HG03060 (cell line): ENCODE results near the gene BBS4.
"Not testable (repeated sequence)": the region's sequence is repeated elsewhere in the genome, so short reads cannot be mapped to it uniquely, and the experiment has no call there.

Experiments
- ATAC-seq: cut with Tn5 transposase; IDR thresholded peaks from one replicate; pipeline ENCODE4 v1.9.1; 2021; ENCODE audit warnings: low read depth, moderate number of reproducible peaks; ENCODE audit not compliant: unreplicated experiment

BBS4 gene, protein sequence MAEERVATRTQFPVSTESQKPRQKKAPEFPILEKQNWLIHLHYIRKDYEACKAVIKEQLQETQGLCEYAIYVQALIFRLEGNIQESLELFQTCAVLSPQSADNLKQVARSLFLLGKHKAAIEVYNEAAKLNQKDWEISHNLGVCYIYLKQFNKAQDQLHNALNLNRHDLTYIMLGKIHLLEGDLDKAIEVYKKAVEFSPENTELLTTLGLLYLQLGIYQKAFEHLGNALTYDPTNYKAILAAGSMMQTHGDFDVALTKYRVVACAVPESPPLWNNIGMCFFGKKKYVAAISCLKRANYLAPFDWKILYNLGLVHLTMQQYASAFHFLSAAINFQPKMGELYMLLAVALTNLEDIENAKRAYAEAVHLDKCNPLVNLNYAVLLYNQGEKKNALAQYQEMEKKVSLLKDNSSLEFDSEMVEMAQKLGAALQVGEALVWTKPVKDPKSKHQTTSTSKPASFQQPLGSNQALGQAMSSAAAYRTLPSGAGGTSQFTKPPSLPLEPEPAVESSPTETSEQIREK

DNA sequence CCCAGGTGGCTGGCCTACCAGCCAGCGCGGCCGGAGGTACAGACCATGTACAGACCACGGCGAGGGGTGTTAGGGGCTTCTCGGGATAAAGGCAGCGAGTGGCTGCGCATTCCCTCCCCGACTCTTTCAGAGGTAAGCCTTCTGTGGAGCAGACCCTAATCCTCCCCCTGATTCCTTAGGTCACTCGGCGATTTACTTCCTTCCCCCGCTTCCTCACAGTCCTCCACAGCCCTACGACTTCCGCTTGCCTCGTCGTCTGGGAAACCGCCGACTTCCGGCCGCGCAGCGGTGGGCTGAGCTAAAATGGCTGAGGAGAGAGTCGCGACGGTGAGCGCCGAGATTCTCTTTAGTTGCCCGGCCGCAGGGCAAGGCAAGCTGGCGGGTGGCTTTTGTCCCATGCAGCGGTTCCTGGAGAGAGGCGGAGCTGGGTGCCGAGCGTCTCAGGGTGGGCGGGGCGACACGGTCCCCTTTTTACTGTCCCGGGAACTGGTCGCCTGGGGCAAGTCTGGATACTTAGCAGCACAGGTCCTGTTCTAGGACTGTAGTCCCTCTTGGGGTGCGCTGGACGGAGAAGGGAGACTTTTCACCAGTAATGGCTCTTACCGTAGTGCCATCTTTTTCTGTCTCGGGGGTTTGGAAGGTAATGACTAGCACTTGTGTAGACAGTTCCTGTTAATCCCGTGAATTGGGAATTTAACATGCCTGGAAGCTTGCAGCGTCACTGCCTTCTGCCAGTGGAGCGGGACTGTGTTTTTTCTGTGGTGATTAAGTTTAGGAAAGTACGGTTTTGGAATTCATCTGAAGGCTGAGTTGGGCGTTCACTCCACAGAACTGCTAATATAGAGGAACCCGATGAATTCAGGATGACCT is at the start of gene BBS4, which contains the start of gene HIGD2B:
Gene BBS4 (plus strand): TSS at position 283 of the 870 bp plus-strand sequence. CDS start 21 bp downstream, at position 304.
Gene HIGD2B (minus strand): TSS at position 258 of the 870 bp plus-strand sequence. CDS start 9,808 bp downstream, outside the sequence.
- ATAC-seq: peak; percentile 72

DNA sequence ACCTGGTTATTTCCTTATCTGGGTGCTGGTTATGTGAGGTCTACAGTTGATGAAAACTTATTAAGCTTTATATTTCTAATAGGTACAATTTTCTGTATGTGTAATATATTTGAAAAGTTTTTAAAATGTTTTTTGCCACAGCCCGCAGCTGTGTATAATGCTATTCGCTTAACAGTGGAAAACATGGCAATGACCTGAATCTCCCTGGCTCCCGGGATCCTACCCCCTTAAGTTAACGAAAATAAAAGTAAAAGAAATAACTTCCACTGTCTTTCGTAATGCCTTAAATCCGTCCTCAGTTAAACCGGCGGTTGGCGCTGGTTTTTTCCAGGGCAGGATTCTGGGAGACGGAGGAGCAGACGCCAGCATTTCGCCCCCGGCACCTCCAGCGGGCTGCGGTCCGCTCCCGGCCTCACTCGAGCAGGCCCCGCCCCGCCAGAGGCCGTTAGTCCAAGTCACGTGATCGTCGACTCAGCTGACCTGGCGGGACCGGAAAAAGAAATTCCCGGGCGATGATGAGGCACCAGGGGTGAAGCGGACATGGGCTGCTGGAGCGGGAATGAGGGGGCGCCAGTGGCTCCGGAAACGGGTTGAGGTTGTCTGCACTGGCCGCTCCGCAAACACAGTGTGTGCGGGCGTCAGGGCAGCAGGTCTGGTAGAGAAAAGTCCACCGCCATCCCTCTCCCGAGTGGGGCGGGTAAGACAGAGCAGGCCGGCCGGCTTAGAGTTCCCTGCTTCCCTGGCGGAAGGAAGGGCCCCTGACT is 49.3 kb upstream of the BBS4 start:
- ATAC-seq: not testable (repeated sequence)

DNA sequence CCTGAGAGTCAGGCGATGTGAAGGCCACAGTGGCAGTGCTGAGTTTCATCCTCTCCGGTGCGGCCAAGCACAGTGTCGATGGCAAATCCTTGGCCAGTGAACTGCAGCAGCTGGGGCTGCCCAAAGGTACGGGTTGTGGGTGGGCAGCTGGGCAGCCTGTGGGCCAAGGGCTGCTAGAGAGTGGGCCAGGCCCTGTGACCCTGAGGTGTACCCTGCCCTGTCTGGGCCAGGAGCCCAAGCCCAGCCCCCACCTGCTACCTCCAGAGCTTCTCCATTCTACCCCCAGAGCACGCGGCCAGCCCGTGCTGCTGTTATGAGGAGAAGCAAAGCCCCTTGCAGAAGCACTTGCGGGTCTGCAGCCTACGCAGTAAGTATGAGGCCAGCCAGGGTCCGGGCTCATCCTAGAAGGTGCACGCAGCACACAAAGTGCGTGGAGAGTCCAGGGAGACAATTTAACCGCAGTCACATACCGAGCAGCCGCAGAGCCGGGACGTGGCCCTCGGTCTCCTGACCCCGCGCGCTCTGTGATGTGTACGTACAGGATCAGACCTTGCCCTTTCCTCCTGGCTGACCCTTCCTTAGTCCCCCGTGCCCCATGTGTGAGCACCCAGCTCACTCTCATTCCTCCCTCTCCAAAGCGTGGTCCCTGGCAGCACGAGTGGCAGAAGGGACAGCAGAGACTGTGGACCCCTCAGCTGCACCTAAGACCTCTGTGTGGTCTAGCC is 46.1 kb upstream of the BBS4 start:
- ATAC-seq: not testable (repeated sequence)

DNA sequence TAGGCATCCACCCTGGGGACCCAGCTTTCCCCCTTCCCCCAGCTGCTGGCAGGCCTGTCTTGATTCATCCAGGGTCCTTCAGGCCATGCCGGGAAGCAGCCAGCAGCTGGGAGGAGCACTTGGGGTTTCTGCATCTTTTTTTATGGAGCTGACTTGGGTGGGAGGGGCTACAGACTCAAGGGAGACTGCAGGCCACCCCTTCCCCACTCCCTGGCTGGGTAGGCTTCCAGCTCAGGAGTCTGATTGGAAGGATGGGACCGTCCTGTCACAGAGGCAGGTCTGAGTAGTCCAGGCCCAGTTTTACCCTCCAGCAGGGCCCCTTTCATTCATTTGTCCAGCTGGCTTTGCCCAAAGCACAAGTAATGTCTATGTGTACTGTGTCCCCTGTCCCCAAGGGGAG is 43.7 kb upstream of the BBS4 start:
- ATAC-seq: not testable (repeated sequence)

DNA sequence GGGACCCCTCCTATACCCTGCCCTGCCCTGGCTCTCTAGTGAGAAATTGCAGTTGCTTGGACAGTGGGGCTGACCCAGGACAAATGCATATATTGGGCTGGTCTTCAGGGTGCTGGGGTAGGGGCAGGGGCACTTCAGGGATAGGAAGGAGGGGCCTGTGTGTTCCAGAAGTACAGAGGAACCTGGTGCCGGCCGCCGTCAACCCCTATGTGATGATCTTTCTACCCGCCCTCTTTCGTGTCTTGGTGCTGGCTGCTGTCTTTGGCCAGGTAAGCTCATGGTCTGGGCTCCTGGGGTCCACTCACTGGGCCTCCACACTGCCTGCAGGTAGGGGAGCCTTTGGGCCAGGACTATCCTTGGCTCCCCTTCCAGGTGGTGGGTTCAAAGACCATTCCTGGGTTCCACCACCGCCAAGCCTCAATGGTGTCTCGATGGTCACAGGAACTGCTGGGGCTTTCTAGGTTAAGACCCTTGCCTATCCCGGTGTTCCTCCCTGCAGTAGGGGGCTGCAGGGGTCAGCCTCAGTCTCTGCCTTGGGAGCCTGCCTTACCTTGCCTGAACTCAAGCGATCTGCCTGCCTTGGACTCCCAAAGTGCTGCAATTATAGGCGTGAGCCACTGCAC is 37.3 kb upstream of the BBS4 start:
- not testable (repeated sequence) for ATAC-seq

DNA sequence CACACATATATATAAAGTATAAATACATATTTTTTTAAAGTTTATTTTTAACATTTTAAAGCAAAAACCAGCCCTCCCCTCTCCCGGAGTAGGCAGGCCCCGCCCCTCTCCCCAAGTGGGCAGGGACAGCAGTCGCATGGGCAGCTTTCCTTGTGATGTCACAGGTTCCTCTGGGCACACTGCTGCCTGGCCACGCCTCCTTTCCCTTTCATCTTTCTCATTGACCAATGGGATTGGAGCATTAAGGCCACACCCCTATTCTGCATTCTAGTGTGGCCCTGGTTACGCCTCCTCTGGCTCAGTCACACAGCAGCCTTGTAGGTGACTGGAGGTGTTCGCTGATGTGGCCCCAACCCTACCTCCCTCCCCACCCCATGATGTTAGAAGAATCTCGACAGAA is 31.6 kb upstream of the BBS4 start, which contains the start of gene GOLGA6B:
Gene GOLGA6B (plus strand): TSS at position 301 of the 400 bp plus-strand sequence. CDS start 41 bp downstream, at position 342.
- not testable (repeated sequence) for ATAC-seq

DNA sequence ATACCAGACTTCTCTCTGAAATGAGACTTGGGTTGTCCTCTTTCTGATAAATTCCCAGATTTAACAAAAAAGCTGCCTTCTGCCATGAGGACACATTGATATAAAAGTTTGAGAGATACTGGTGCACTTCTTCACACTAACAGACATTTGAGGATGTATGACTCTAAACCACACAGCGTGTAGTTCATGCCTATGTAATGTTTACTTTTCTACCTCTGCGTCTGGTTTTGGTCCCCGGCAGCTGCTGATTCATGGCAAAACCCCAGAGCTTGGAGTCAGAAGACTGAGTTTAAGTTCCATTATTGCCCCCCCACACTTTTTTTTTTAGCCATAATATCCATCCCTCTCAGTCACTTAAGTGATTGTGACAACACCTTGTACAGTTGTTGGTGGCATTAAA is 30.0 kb upstream of the BBS4 start:
- not testable (repeated sequence) for ATAC-seq

DNA sequence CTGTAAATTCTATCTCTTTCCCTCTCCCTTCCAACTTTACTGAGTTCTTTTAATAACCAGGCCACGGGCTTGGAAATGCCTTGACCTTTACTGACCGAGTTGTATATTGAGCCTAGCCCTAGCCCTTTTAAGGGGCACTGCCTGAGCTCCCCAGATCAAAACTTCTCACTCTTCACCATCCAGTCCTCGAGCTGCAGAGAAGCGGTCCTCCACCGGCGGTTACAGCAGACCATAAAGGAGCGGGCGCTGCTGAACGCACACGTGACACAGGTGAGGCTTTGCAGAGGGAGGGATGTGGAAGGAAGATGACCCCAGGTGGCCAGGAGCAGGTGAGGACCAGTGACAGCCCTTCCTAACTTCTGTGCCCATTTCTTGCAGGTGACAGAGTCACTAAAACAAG is 24.9 kb upstream of the BBS4 start:
- ATAC-seq: not testable (repeated sequence)

DNA sequence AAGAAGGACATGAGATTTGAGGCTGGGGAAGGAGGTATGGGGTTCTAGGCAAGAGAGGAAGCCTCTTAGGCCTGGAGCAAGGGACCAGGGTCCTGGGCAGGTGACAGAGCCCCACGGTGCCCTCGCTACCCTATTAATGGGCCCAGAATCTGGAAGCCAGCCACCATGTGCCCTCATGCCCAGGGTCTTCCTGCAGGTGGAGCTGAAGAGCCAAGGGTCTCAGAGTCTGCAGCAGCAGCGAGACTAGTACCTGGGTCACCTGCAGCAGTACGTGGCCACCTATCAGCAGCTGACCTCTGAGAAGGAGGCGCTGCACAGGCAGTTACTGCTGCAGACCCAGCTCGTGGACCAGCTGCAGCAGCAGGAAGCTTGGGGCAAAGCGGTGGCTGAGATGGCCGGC is 22.1 kb upstream of the BBS4 start:
- ATAC-seq: not testable (repeated sequence)

DNA sequence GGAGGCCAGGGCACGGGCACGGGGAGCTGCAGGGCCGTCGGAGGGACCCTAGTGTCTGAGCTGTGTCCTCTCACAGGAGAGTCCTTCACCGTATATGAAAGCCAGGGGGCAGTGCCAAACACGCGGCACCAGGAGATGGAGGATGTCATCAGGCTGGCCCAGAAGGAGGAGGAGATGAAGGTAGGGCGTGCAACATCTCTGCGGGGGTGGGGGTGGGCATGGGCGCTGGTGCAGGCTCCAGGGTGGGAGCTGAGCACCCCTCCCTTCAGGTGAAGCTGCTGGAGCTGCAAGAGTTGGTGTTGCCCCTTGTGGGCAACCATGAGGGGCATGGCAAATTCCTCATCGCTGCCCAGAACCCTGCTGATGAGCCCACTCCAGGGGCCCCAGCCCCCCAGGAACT is 20.3 kb upstream of the BBS4 start:
- ATAC-seq: not testable (repeated sequence)

DNA sequence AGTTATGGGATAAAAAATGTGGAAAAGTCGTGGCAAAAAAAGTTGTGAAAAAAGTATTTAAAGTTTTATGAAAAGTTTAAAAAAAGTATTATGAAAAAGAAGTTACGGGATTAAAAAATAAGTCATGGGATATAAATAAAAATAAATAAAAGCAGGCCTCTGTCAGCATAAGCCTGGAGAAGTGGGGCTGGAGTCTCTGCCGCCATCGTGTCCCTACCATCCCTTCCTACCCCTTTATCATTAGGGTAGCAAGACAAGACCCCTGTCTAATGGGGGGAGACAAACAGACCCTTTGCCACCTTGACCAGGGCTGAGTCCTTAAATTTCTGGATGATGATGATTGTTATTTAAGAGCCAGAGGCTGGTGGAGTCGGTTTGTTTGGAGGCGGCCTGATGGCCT is 16.2 kb upstream of the BBS4 start:
- not testable (repeated sequence) for ATAC-seq

DNA sequence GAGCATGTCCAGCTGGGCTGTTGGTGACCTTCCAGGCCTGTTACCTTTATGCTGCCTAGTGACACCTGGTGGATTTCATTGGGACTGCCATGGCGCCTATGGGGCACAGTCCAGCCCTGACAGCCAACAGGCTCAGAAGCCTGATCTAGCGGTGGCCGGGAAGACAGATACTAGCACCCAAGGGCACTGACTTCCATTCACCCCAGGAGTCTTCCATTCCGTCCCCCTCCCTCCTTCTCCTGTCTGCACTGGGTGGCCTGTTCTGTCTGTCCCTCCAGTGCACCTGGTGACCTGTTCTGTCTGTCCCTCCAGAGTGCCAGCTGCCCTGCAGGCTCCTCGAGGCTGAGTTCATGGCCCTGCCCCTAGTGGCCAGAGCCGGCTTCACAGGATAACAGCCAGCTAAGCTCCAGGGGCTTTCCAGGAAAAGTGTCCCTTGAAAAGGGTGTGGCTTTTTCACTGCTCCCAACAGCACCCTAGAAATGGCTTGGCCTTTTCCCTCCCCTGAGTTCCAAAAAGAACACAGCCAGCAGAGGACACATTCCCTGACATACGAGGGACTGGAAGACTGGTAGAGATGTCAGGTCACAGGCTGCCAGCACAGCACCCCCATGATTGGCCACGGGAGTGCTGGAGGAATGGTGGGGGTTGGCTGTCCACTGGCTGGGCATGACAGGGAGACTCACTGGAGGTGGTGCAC is 15.2 kb upstream of the BBS4 start:
- not testable (repeated sequence) for ATAC-seq

DNA sequence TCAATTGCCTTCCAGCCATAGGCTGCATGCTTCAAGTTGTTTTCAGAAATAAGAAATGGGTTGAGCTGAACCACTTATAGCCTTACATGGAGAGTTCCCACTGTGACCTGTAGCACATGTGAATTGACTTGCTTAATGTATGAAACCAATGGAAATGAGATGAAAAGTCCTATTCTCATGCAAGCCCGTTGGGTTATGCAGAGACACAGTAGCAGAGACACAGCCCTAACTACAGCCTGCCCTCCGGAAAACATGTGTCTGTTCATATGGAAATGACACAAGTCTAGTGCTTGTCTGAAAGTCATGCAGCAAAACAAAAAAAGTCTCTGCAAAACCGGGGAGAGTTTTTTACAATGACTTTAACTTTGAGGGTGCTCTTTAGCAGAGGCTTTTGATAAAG is 14.5 kb upstream of the BBS4 start:
- ATAC-seq: no peak

DNA sequence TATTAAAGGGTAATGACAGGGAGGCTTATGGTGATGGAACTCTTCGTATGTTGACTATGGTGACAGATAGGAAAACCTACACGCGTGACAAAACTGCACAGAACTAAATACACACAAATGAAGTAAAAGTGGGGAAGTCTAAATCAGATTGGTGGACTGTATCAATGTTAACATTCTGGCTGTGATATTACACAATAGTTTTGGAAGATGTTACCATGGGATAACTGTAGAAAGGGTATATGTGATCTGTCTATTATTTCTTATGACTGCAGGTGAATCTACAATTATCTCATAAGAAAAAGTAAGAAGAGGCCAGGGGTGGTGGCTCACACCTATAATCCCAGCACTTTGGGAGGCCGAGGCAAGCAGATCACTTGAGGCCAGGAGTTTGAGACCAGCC is 9.2 kb upstream of the BBS4 start:
- ATAC-seq: no peak

DNA sequence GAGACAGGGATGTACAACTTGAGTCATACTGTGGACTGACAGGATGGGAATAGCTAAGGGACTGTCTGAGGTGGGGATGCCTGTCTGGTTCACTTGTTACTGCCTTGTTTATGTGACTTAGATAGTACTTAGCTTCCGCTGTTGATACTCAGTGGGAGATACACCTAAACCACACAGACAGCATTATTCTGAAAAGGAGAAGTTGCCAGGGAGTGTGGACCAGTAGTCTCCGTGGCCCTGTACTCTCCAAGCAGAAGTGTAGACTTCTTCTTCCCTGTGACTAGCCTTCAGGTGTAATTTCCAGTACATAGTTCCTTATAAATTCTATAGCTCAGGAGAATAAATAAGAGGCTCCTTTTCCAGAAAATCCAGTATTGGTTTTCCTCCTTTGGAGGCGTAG is 5.1 kb upstream of the BBS4 start:
- no peak for ATAC-seq

DNA sequence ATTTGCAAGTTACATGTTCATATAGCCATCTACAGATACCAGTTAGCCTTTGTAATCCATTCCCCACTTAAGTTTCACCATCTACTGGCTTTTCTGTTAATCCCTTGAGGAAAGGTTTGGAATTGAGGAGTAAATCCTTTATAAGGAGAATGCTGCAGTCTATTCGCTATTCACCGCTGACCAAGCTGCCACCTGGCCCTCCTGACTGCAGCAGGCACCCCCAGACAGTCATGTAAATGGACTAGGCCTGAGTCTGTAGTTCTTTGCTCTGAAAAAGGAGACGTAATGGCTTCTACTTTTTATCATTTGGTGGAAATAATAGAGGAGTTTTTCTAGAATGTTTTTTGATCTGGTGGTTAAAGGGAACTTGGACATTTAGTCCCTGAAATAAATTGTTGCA is 3.2 kb upstream of the BBS4 start:
- ATAC-seq: no peak

DNA sequence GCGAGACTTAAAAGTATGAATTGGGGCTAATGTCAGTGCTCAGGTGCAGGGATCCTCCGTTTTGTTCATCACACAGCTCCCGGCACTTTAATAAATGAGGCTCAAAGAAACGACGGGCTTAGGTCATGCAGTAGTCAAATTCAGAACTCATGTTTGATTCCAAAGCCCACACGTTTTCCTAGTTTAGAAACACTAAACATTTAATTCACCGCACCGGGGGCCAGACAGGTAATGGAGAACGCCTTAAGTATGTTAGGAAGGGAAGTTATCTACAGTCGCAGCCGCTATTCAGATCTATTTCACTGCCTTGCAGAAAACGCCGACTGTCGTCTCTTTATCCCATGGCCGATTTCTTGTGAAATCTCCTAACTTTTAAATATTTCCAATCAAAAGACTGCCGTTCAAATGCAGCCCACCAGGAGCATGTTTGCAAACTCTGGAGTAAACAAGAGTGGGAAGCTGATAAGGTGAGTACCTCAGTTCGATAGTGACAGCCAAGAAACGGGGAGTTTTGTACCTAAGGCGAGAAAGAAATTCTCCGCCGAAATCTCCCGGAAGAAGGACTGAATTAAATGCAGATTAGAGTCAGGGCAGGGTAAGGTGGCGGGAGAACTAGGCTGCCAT is 594 bp upstream of the BBS4 start:
- peak; percentile 8 for ATAC-seq

DNA sequence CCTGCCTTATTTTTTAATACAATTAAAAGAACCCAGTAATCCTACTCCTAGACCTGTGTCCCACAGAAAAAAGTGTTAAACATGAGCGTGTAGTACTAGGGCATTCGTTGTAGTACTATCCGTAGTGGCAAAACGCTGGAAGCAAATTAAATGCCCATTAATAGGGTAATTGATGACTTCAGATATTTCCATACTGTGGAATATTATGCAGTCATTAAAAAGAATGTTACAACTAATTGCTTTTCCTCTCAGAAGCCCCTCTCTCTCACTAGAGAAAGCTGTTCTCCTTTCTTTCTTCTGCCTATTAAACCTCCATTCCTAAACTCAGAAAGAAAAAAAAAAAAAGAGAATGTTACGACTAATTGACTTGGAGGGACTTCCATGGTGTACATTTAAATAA is 2.7 kb downstream of the BBS4 start:
- ATAC-seq: no peak
